K562 (cell line): ENCODE measurements around the gene FASTK. TPM values are rescaled to one million over a fixed set of nuclear protein-coding genes. Genes with fewer than 3 reads are reported as not detected.

Source experiments
- CBX2 ChIP-seq: fragments of 200-600 bp; sonication (generic); IDR thresholded peaks from one replicate; pipeline ENCODE4 v1.6.1; 2012; ENCODE audit warnings: mild to moderate bottlenecking, low read length, inconsistent platforms; ENCODE audit not compliant: insufficient read depth, poor library complexity, severe bottlenecking
- CBX8 ChIP-seq: fragments of 200-600 bp; sonication (generic); IDR thresholded peaks from 2 replicates; pipeline ENCODE4 v1.6.1; 2012; ENCODE audit warnings: borderline replicate concordance, mixed run types, low read depth, mild to moderate bottlenecking, moderate library complexity, mixed read lengths, low read length, control low read depth, inconsistent platforms; ENCODE audit not compliant: poor library complexity, severe bottlenecking; ENCODE audit errors: extremely low read depth
- MIER1 ChIP-seq: fragments of 450-650 bp; IDR thresholded peaks from 2 replicates; pipeline ENCODE4 v1.6.1; 2016; ENCODE audit warnings: antibody characterized with exemption, mild to moderate bottlenecking, low read depth
- NR1H2 ChIP-seq: sonication (generic); formaldehyde crosslinking; IDR thresholded peaks from 2 replicates; pipeline ENCODE4 v1.4.0; 2020; ENCODE audit warnings: mild to moderate bottlenecking, missing genetic modification reagents
- PHF8 ChIP-seq: fragments of 200-600 bp; sonication (generic); IDR thresholded peaks from 2 replicates; pipeline ENCODE4 v1.6.1; 2012; ENCODE audit warnings: mixed run types, mild to moderate bottlenecking, inconsistent platforms, low read length, moderate library complexity, borderline replicate concordance
- SRSF9 ChIP-seq: fragments of 200-400 bp; formaldehyde crosslinking; IDR thresholded peaks from 2 replicates; pipeline ENCODE4 v1.6.1; 2017; ENCODE audit warnings: low read depth, low read length, borderline replicate concordance
- SUPT5H ChIP-seq: fragments of 450-650 bp; IDR thresholded peaks from 2 replicates; pipeline ENCODE4 v1.6.1; 2016
- TAF9B ChIP-seq: fragments of 450-650 bp; IDR thresholded peaks from 2 replicates; pipeline ENCODE4 v1.6.1; 2018; ENCODE audit warnings: mild to moderate bottlenecking; ENCODE audit not compliant: partially characterized antibody
- TCFL5 ChIP-seq: fragments of 250-450 bp; sonication (Bioruptor Pico); conservative IDR thresholded peaks from 2 replicates; pipeline ENCODE4 v1.6.1; 2021; ENCODE audit warnings: mild to moderate bottlenecking, moderate library complexity, matching md5 sums
- ZC3H11A ChIP-seq: IDR thresholded peaks from 2 replicates; pipeline ENCODE4 v1.6.1; 2012; ENCODE audit warnings: low read depth, low read length, improper control_type of control experiment
- ZKSCAN3 ChIP-seq: fragments of 250-450 bp; sonication (Bioruptor Pico); IDR thresholded peaks from 2 replicates; pipeline ENCODE4 v1.4.0; 2020
- ZNF212 ChIP-seq: fragments of 450-650 bp; formaldehyde crosslinking; IDR thresholded peaks from 2 replicates; pipeline ENCODE4 v1.4.0; 2020; ENCODE audit warnings: mild to moderate bottlenecking
- ZNF57 ChIP-seq: fragments of 450-650 bp; formaldehyde crosslinking; IDR thresholded peaks from 2 replicates; pipeline ENCODE4 v1.4.0; 2020; ENCODE audit warnings: mild to moderate bottlenecking, moderate library complexity
- ZNF644 ChIP-seq: fragments of 200-800 bp; sonication (Bioruptor generic); IDR thresholded peaks from 2 replicates; pipeline ENCODE4 v1.6.1; 2016; ENCODE audit warnings: low read depth, missing genetic modification characterization, missing compliant biosample characterization
- polyA plus RNA-seq, 8 experiments: library from polyadenylated mRNA; depleted of rRNA in 4 of 8; stranded (reverse) in 5 of 8; unstranded in 3 of 8; fragments of >200 nt; fragmentation: Nextera tagmentation in 2 of 8; fragmentation: Illumina TruSeq in 1 of 8; extraction: Ambion mirVana in 2 of 8; extraction: Trizol in 1 of 8; gene quantifications; 2 replicates each; pipeline versions ENCODE4 v1.2.1 to v1.2.3, GENCODE V29; 2011 to 2014; ENCODE audit warnings: inconsistent platforms in 1 of 8, missing spikeins in 1 of 8
- total RNA-seq, 7 experiments: library from RNA; depleted of rRNA in 6 of 7; stranded (reverse); fragments of >200 nt in 6 of 7; fragmentation: Illumina TruSeq in 2 of 7; extraction: Trizol in 2 of 7; gene quantifications; 2 replicates each; pipeline versions ENCODE4 v1.2.1 to v1.2.3, GENCODE V29; 2011 to 2021; ENCODE audit warnings: low replicate concordance in 1 of 7
- TF ChIP-seq, protein P1 (sequence below), 3 experiments: IDR thresholded peaks in 2 of 3; conservative IDR thresholded peaks in 1 of 3; 2 replicates each; pipeline ENCODE4 v1.5.1; 2011 to 2012; ENCODE audit warnings: low read length in 3 of 3, mild to moderate bottlenecking in 3 of 3, control low read depth in 2 of 3, improper control_type of control experiment in 1 of 3, inconsistent platforms in 1 of 3, low read depth in 1 of 3, mixed read lengths in 1 of 3, moderate library complexity in 1 of 3; ENCODE audit not compliant: insufficient read depth in 2 of 3
- TF ChIP-seq, protein P2 (sequence below): fragments of 450-650 bp; formaldehyde crosslinking; IDR thresholded peaks from 2 replicates; pipeline ENCODE4 v1.4.0; 2020; ENCODE audit warnings: mild to moderate bottlenecking
- TF ChIP-seq, protein P3 (sequence below): fragments of 250-450 bp; sonication (Bioruptor Pico); IDR thresholded peaks from 2 replicates; pipeline ENCODE4 v1.4.0; 2020; ENCODE audit warnings: borderline replicate concordance
- TF ChIP-seq, protein P4 (sequence below): fragments of 450-650 bp; IDR thresholded peaks from 2 replicates; pipeline ENCODE4 v1.6.1; 2018; ENCODE audit warnings: mild to moderate bottlenecking, low read depth; ENCODE audit not compliant: partially characterized antibody
- TF ChIP-seq, protein P5 (sequence below): fragments of 200-800 bp; sonication (Bioruptor generic); IDR thresholded peaks from 2 replicates; pipeline ENCODE4 v1.6.1; 2017; ENCODE audit warnings: missing genetic modification characterization, missing compliant biosample characterization

The FASTK gene
- total and polyA plus RNA-seq, 9 of the 15 experiments (the other 6 are each of a cell fraction or from before 2014, with no cell fraction given), result 0.51 to 150 (median 48.2) TPM

DNA sequence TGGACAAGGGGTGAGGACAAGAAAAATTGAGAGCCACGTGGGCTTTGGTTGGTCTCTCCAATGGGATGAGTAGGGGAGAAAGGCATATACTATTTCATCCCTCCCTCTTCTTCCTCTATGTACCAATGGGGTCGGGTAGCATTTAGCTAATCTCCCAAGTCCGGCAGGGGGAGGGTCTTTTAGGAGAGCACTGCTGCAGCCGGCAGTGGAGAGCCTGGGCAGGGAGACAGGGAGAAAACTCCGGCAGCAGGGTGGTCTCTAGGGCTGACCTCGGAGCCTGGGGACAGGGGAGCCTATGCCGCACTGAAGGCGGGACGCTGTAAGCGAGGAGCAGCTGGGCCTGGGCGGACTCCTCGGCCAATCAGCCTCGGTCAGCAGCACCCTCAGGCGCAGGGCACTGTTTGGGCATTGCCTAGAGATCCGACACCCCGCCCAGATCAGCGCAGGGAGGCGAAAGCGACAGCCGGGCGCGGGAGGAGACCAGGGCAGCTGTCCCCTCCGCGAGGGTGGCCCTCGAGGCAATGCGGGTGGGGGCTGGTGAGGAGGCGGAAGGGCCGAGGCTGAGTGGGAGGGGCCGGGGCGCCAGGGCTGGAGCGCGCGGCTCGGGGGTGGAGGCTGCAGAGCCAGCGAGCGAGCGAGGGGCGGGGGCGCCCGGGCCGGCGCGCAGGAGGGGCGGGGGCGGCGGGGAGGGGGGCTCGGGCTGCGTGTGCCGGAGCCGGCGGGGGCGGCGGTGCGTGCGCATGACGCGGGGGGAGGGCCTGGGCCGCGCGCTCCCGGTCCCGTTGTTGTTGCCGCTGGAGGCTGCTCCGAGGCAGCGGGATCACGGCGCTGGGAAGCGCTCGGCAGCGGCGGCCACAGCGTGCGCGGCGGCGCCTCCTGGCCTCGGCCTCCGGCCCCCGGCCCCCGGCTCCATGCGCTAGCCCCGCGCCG, 5.3 kb upstream of the FASTK start, which contains the start of gene AGAP3 (continued):
- TF ChIP-seq ZKSCAN3 (no peak), SUPT5H (peak; percentile 96), ZC3H11A (no peak), TAF9B (no peak), ZNF212 (no peak), ZNF57 (CRISPR knock-in tag) (no peak), PHF8 (peak; percentile 94; the same call in 1 of the 2 replicates), CBX8 (no peak), SRSF9 (no peak), TCFL5 (CRISPR knock-in tag) (no peak), MIER1 (no peak), NR1H2 (no peak), ZNF644 (tag) (no peak), CBX2 (no peak)
- TF ChIP-seq, protein P1, sequence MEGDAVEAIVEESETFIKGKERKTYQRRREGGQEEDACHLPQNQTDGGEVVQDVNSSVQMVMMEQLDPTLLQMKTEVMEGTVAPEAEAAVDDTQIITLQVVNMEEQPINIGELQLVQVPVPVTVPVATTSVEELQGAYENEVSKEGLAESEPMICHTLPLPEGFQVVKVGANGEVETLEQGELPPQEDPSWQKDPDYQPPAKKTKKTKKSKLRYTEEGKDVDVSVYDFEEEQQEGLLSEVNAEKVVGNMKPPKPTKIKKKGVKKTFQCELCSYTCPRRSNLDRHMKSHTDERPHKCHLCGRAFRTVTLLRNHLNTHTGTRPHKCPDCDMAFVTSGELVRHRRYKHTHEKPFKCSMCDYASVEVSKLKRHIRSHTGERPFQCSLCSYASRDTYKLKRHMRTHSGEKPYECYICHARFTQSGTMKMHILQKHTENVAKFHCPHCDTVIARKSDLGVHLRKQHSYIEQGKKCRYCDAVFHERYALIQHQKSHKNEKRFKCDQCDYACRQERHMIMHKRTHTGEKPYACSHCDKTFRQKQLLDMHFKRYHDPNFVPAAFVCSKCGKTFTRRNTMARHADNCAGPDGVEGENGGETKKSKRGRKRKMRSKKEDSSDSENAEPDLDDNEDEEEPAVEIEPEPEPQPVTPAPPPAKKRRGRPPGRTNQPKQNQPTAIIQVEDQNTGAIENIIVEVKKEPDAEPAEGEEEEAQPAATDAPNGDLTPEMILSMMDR (IDR thresholded peaks at IDR 0.05 in 2 of 3, conservative IDR thresholded peaks at IDR 0.05 in 1 of 3; ENCODE audit: insufficient read depth in 2 of 3, low read depth in 1 of 3, low read length in 3 of 3), result 0 out of 6 replicates have a peak, but pooled peaks of 2 of the 3 experiments have one; percentile 1 to 11
- TF ChIP-seq, protein P2, sequence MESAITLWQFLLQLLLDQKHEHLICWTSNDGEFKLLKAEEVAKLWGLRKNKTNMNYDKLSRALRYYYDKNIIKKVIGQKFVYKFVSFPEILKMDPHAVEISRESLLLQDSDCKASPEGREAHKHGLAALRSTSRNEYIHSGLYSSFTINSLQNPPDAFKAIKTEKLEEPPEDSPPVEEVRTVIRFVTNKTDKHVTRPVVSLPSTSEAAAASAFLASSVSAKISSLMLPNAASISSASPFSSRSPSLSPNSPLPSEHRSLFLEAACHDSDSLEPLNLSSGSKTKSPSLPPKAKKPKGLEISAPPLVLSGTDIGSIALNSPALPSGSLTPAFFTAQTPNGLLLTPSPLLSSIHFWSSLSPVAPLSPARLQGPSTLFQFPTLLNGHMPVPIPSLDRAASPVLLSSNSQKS, result no peak
- TF ChIP-seq, protein P3, sequence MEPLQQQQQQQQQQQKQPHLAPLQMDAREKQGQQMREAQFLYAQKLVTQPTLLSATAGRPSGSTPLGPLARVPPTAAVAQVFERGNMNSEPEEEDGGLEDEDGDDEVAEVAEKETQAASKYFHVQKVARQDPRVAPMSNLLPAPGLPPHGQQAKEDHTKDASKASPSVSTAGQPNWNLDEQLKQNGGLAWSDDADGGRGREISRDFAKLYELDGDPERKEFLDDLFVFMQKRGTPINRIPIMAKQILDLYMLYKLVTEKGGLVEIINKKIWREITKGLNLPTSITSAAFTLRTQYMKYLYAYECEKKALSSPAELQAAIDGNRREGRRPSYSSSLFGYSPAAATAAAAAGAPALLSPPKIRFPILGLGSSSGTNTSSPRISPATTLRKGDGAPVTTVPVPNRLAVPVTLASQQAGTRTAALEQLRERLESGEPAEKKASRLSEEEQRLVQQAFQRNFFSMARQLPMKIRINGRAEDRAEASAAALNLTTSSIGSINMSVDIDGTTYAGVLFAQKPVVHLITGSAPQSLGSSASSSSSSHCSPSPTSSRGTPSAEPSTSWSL, result peak; percentile 88; the same call in 1 of the 2 replicates
- TF ChIP-seq, protein P4, sequence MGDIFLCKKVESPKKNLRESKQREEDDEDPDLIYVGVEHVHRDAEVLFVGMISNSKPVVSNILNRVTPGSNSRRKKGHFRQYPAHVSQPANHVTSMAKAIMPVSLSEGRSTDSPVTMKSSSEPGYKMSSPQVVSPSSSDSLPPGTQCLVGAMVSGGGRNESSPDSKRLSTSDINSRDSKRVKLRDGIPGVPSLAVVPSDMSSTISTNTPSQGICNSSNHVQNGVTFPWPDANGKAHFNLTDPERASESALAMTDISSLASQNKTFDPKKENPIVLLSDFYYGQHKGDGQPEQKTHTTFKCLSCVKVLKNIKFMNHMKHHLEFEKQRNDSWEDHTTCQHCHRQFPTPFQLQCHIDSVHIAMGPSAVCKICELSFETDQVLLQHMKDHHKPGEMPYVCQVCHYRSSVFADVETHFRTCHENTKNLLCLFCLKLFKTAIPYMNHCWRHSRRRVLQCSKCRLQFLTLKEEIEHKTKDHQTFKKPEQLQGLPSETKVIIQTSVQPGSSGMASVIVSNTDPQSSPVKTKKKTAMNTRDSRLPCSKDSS, result no peak
- TF ChIP-seq, protein P5, sequence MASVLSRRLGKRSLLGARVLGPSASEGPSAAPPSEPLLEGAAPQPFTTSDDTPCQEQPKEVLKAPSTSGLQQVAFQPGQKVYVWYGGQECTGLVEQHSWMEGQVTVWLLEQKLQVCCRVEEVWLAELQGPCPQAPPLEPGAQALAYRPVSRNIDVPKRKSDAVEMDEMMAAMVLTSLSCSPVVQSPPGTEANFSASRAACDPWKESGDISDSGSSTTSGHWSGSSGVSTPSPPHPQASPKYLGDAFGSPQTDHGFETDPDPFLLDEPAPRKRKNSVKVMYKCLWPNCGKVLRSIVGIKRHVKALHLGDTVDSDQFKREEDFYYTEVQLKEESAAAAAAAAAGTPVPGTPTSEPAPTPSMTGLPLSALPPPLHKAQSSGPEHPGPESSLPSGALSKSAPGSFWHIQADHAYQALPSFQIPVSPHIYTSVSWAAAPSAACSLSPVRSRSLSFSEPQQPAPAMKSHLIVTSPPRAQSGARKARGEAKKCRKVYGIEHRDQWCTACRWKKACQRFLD (CRISPR knock-in tag), result no peak
